Activated CD8-positive, alpha-beta T cell treated with anti-CD3 and anti-CD28 coated beads for 36 hours (primary cell): ENCODE data around the gene KRTAP10-5. TPM values are rescaled to one million over a fixed set of nuclear protein-coding genes. Genes with fewer than 3 reads are reported as not detected.
"Not testable (repeated sequence)": the region's sequence is repeated elsewhere in the genome, so short reads cannot be mapped to it uniquely, and the experiment has no call there.

Experiments
- ATAC-seq: fragments of 200-7000 bp; cut with Tn5 transposase; one replicate; pipeline ENCODE4 v1.10.0; 2021; ENCODE audit warnings: mild to moderate bottlenecking, moderate library complexity
- CTCF ChIA-PET: fragments of 350-600 bp; sonication (Branson Sonifier 250); formaldehyde crosslinking; loops from one replicate; lab custom pipeline; 2021; ENCODE audit warnings: antibody characterized with exemption; lab: Charles Lee
- POLR2A ChIA-PET: fragments of 350-600 bp; sonication (Branson Sonifier 250); formaldehyde crosslinking; loops from one replicate; lab custom pipeline; 2021; ENCODE audit warnings: antibody characterized with exemption; lab: Charles Lee
- DNase-seq: peaks from one replicate; pipeline ENCODE4 v3.0.0-alpha.2; 2020
- H3K27ac Mint-ChIP-seq: one replicate; pipeline ENCODE4 v1.8.0; 2021; ENCODE audit warnings: mild to moderate bottlenecking, mixed read lengths
- H3K27me3 Mint-ChIP-seq: one replicate; pipeline ENCODE4 v1.8.0; 2021; ENCODE audit warnings: mixed read lengths
- H3K36me3 Mint-ChIP-seq: one replicate; pipeline ENCODE4 v1.8.0; 2021; ENCODE audit warnings: low read depth, mixed read lengths
- H3K4me1 Mint-ChIP-seq: one replicate; pipeline ENCODE4 v1.8.0; 2021; ENCODE audit warnings: low read depth, mixed read lengths
- H3K4me3 Mint-ChIP-seq: one replicate; pipeline ENCODE4 v1.8.0; 2021; ENCODE audit warnings: mild to moderate bottlenecking, moderate library complexity, mixed read lengths
- H3K9me3 Mint-ChIP-seq: one replicate; pipeline ENCODE4 v1.8.0; 2021; ENCODE audit warnings: mixed read lengths
- intact Hi-C: fragments of 100-400 bp; cut with micrococcal nuclease; formaldehyde crosslinking; loops from one replicate; pipeline ENCODE4 v1.10.0; 2022
- total RNA-seq, 2 experiments: library from RNA; stranded (reverse); gene quantifications; one replicate each; pipeline ENCODE4 v1.2.3, GENCODE V29; 2021
- TF ChIP-seq, protein P1 (sequence below): fragments of 200-600 bp; IDR thresholded peaks from one replicate; pipeline ENCODE4 v1.8.0; 2022; ENCODE audit warnings: antibody characterized with exemption, mild to moderate bottlenecking

The KRTAP10-5 gene
- total RNA-seq, 2 experiments from 2014 or later: not detected

DNA sequence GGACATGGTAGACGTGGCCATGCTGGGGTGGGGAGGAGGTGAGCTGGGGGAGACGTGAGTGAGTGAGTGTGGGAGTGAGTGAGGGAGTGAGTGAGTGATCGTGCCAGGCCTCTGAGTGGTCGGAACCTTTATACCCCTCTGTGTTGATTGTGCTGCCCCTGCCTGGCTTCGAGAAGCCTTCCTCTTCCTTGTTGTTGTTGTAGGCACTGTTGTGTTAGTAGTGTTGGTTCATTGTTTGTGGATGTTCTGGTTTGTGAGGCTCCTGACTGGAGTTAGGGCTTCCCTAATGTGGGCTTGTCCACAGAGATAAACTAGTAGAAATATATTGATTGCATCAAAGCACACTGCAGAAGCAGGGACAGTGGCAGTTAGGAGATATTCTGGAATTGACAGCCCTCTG lies 21.7 kb downstream of the KRTAP10-5 start, which contains the start of gene KRTAP10-3:
Gene KRTAP10-3, minus strand, starts transcription at position 101 of the 400 bp plus-strand sequence. Its CDS starts 80 bp downstream, at position 21.
- Mint-ChIP-seq H3K36me3 (no peaks in the 10 kb centered on the region), H3K9me3 (peaks cover 23% of the 10 kb centered on the region), H3K27me3 (no peaks in the 10 kb centered on the region), H3K4me1 (no peaks in the 10 kb centered on the region), H3K4me3 (no peak within 1 kb of the TSS), H3K27ac (no peak within 1 kb of the TSS)
- ChIA-PET POLR2A (no interaction called here), CTCF (no interaction called here)
- ATAC-seq: no peak
- DNase-seq: no peak
- intact Hi-C loops: no loop called here
- TF ChIP-seq, protein P1, sequence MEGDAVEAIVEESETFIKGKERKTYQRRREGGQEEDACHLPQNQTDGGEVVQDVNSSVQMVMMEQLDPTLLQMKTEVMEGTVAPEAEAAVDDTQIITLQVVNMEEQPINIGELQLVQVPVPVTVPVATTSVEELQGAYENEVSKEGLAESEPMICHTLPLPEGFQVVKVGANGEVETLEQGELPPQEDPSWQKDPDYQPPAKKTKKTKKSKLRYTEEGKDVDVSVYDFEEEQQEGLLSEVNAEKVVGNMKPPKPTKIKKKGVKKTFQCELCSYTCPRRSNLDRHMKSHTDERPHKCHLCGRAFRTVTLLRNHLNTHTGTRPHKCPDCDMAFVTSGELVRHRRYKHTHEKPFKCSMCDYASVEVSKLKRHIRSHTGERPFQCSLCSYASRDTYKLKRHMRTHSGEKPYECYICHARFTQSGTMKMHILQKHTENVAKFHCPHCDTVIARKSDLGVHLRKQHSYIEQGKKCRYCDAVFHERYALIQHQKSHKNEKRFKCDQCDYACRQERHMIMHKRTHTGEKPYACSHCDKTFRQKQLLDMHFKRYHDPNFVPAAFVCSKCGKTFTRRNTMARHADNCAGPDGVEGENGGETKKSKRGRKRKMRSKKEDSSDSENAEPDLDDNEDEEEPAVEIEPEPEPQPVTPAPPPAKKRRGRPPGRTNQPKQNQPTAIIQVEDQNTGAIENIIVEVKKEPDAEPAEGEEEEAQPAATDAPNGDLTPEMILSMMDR: no peak

DNA sequence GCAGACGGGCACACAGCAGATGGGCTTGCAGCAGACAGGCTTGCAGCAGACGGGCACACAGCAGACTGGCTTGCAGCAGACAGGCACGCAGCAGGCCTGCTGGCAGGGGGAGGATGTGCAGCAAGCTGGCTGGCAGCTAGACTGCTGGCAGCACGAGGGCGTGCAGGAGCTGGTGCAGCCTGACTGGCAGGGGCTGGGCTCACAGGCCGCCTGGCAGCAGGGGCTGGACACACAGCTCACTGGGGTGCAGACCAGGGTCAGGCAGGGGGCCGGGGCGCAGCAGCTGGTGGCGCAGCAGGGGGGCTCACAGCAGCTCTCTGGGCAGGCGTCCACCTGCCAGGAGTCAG lies 22.1 kb downstream of the KRTAP10-5 start:
- POLR2A ChIA-PET, DNase-seq, H3K4me3 Mint-ChIP-seq, H3K27me3 Mint-ChIP-seq, ATAC-seq, H3K36me3 Mint-ChIP-seq, H3K4me1 Mint-ChIP-seq, H3K27ac Mint-ChIP-seq, intact Hi-C loops, CTCF ChIA-PET: not testable (repeated sequence)
- peaks cover 25% of the 10 kb centered on the region for H3K9me3 Mint-ChIP-seq

DNA sequence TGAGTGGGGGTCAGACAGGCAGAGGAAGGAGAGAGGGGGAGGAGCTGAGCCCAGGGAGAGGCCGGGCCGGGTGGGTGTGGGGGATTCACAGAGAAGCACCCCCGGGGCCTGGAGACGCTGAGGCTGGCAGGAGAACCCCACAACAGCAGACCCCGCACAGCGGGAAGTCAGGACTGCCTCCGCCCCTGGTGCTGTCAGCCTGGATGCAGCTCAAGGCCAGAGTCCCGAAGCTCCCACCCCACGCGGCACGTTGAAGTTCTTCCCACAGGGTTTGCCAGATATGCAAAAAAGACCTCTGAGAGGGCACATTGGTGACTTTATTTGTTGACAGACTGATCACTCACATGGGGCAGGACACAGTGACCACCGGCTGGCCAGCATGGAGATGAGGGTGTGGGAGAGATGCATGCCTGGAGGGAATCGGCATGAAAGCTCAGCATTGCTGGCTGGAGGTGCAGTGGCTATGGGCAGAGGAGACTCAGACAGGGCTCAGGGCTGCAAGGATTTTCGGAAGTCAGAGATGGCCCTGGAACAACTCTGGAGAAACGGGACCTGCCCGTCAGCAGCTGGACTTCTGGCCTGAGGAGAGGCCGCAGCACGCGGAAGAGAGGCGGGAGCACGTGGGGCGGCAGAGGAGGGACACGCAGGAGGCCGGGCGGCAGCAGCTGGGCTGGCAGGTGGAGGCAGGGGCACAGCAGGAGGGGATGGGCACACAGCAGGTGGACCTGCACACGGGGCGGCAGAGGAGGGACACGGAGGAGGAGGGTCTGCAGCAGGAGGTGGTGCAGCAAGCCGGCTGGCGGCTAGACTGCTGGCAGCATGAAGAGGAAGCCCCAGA lies 22.7 kb downstream of the KRTAP10-5 start:
- Mint-ChIP-seq H3K36me3 (no peaks in the 10 kb centered on the region), H3K27me3 (no peaks in the 10 kb centered on the region), H3K4me1 (no peaks in the 10 kb centered on the region), H3K9me3 (peaks cover 25% of the 10 kb centered on the region), H3K4me3 (no peak overlapping the region), H3K27ac (no peak overlapping the region)
- ChIA-PET CTCF (no interaction called here), POLR2A (interaction anchor here (1.5 kb wide), 1 partner anchor 21 kb away, joined by 3 read pairs; no protein-coding TSS in a partner anchor)
- DNase-seq: no peak
- intact Hi-C loops: no loop called here
- TF ChIP-seq, protein P1: no peak
- ATAC-seq: no peak

DNA sequence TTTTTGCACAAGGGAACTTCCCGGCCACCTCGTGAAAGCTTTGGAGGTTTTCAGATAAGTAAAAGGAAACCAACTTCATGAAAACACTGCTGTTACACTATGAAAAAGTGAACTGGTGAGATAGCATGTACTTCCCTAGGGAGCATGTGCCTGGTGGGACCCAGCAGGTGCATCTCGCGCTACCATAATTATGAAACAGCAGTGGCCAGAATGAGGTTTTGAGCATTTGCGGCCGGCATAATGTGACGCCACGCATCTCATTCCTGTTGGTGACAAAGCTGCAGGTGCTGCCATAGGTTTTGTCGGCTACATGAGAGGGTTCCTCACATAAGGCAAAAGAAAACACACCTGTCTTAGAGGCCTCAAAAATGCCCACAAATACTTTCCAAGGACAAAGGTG lies 23.5 kb downstream of the KRTAP10-5 start:
- Mint-ChIP-seq H3K9me3 (peaks cover 17% of the 10 kb centered on the region), H3K27ac (no peak overlapping the region), H3K27me3 (no peaks in the 10 kb centered on the region), H3K36me3 (no peaks in the 10 kb centered on the region), H3K4me3 (no peak overlapping the region), H3K4me1 (no peaks in the 10 kb centered on the region)
- TF ChIP-seq, protein P1: no peak
- CTCF ChIA-PET: no interaction called here
- ATAC-seq (no peak), DNase-seq (no peak)
- intact Hi-C loops: no loop called here
- POLR2A ChIA-PET: interaction anchor here (1.5 kb wide), 1 partner anchor 20 kb away, joined by 3 read pairs; no protein-coding TSS in a partner anchor

DNA sequence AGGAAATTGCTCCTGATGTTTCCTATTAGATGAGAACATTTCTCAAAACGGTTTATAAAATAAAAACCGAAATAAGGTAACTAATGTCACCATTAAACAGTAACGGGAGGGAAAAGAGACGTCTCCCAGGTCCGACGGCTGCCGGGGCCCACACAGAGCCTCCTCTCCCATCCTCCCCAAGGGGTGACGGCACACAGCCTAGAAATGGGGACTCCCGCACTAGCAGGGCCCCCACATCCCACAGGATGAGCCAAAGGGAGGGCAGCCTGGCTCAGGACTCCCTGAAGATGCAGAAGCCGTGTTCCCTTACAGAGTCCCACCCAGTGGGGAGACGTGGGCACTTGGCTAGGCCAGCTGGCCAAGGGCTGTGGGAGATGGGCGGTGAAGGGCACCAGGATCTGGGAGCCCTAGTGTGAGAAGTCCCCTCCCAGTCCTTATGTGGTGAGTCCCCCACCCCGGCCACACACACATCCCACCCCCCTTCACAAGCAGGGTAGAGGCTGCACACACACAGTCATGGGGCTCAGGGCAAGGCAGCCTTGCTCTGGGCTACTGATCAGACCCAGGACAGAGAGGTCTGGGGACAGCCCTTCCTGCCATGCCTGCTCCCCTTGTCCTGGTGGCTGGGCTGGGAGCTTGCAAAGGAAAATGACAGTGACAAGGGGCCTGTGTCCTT lies 25.1 kb downstream of the KRTAP10-5 start:
- no peak for DNase-seq
- ChIA-PET CTCF (no interaction called here), POLR2A (no interaction called here)
- intact Hi-C loops: no loop called here
- H3K27ac Mint-ChIP-seq: no peak overlapping the region
- H3K36me3 Mint-ChIP-seq: no peaks in the 10 kb centered on the region
- H3K27me3 Mint-ChIP-seq: no peaks in the 10 kb centered on the region
- H3K4me1 Mint-ChIP-seq: no peaks in the 10 kb centered on the region
- no peak for ATAC-seq
- no peak overlapping the region for H3K4me3 Mint-ChIP-seq
- peaks cover 5% of the 10 kb centered on the region for H3K9me3 Mint-ChIP-seq
- TF ChIP-seq, protein P1: no peak
